ENCODE data around the gene MRPS34. TPM values are rescaled to one million over a fixed set of nuclear protein-coding genes. Genes with fewer than 3 reads are reported as not detected.

Gene MRPS34
- total and polyA plus RNA-seq, 4 donors, result 42.4 to 100 (median 58.7) TPM

- H3K9ac ChIP-seq (ENCODE audit: low read depth in 1 of 2, low read length in 2 of 2), result no peak overlapping the region
- H3K4me1 ChIP-seq (ENCODE audit: control insufficient read depth in 4 of 4, insufficient read depth in 4 of 4, low read length in 3 of 4), result no peaks in the 10 kb centered on the region
- H3K4me3 ChIP-seq (ENCODE audit: low read depth in 1 of 3, low read length in 3 of 3), result no peak overlapping the region
- TF ChIP-seq ATF3 (IDR thresholded peaks at IDR 0.05), result no peak
- TF ChIP-seq FOXA2 (IDR thresholded peaks at IDR 0.05), result no peak
- no peak for TF ChIP-seq JUND (IDR thresholded peaks at IDR 0.05)
- TF ChIP-seq EGR1 (IDR thresholded peaks at IDR 0.05; ENCODE audit: low read depth in 2 of 2), result no peak
- no peaks in the 10 kb centered on the region for H3K27me3 ChIP-seq (ENCODE audit: control insufficient read depth in 4 of 4, insufficient read depth in 4 of 4, low read length in 3 of 4)
- no peaks in the 10 kb centered on the region for H3K9me3 ChIP-seq (ENCODE audit: control insufficient read depth in 4 of 4, low read length in 3 of 4)
- 96% methylated on average over 21 of the region's 21 CpGs for WGBS
- peaks cover 5 to 41% (median 10%) of the 10 kb centered on the region in 4 donors for H3K36me3 ChIP-seq (ENCODE audit: control insufficient read depth in 4 of 4, insufficient read depth in 3 of 4, low read depth in 1 of 4, low read length in 3 of 4)
- no peak for DNase-seq (ENCODE audit: low spot score)
- no peak overlapping the region for H3K27ac ChIP-seq (ENCODE audit: low read depth in 1 of 2, low read length in 2 of 2)
Measured at GRCh38 chr16:1759511-1759910, 13.4 kb downstream of the MRPS34 start.

DNA sequence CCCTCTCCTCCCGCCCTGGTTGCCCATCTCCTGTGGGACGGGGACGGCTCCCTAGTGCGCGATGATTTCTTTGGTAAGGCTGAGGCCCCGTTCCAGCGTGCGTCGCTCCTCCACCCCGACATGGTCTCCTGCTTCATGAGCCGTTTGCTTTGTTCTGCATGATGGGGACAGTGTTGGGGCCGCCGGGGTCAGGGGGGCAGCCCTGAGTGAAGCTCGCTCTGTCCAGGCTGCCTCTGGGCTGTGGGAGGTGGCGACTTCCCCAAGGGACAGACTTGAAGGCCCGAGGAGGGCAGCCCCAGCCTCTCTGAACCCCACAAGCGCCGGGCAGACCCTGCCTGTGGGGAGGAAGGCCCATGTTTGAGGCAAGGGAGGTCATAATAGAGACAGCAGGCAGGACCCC, 14.0 kb downstream of the MRPS34 start:
- 94% methylated on average over 18 of the region's 18 CpGs for WGBS
- DNase-seq (ENCODE audit: low spot score), result no peak
- H3K9ac ChIP-seq (ENCODE audit: low read depth in 1 of 2, low read length in 2 of 2), result no peak overlapping the region

DNA sequence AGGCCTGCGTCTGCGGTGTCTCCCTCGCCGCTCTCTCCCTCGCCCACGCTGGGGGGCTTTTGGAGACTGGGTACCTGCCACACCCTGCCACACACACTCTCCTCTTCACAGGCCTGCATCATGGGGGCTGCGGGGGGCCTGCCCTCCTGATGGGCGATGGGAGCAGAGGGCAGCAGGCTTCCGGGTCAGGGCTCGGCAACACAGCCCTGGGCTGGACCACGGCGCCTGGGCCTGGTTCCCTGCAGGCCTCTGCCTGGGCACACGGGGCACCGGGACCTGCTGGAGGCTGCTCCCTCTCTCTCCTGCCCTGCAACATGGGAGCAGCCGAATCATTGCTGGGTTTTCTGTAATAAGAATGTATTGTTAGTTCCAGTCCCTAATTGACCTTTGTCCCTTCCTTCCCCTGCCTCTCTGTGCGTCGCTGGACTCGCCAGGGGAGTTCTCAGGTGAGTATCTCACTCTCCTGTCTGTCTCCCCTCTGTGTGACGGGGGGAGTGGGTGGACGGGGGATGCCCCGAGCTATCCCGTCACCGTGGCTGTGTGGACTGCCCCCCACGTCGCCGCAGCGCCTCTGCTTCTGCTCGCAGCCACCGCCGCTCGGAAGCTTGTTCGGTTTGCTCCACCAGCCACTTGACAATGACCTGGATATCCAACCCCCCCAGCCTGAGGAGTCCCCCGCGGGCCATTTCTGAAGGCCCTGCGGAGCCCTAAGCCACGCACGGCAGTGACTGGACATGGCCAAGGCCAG, 15.0 kb downstream of the MRPS34 start:
- Histone ChIP-seq H3K27ac (ENCODE audit: low read depth in 1 of 2, low read length in 2 of 2) (no peak overlapping the region), H3K9ac (ENCODE audit: low read depth in 1 of 2, low read length in 2 of 2) (no peak overlapping the region), H3K4me3 (ENCODE audit: low read depth in 1 of 3, low read length in 3 of 3) (no peak overlapping the region), H3K36me3 (ENCODE audit: control insufficient read depth in 4 of 4, insufficient read depth in 3 of 4, low read depth in 1 of 4, low read length in 3 of 4) (peaks cover 5 to 39% (median 11%) of the 10 kb centered on the region in 4 donors), H3K4me1 (ENCODE audit: control insufficient read depth in 4 of 4, insufficient read depth in 4 of 4, low read length in 3 of 4) (no peaks in the 10 kb centered on the region), H3K27me3 (ENCODE audit: control insufficient read depth in 4 of 4, insufficient read depth in 4 of 4, low read length in 3 of 4) (no peaks in the 10 kb centered on the region), H3K9me3 (ENCODE audit: control insufficient read depth in 4 of 4, low read length in 3 of 4) (no peaks in the 10 kb centered on the region)
- DNase-seq (ENCODE audit: low spot score), result no peak
- TF ChIP-seq FOXA1 (IDR thresholded peaks at IDR 0.05) (no peak), HNF4A (conservative IDR thresholded peaks at IDR 0.05) (no peak), MAX (IDR thresholded peaks at IDR 0.05) (no peak), TAF1 (conservative IDR thresholded peaks at IDR 0.05) (no peak), RAD21 (IDR thresholded peaks at IDR 0.05) (no peak), NR2F2 (IDR thresholded peaks at IDR 0.05) (no peak), RXRA (IDR thresholded peaks at IDR 0.05) (no peak), EGR1 (IDR thresholded peaks at IDR 0.05; ENCODE audit: low read depth in 2 of 2) (no peak)
- TF ChIP-seq, protein P1, sequence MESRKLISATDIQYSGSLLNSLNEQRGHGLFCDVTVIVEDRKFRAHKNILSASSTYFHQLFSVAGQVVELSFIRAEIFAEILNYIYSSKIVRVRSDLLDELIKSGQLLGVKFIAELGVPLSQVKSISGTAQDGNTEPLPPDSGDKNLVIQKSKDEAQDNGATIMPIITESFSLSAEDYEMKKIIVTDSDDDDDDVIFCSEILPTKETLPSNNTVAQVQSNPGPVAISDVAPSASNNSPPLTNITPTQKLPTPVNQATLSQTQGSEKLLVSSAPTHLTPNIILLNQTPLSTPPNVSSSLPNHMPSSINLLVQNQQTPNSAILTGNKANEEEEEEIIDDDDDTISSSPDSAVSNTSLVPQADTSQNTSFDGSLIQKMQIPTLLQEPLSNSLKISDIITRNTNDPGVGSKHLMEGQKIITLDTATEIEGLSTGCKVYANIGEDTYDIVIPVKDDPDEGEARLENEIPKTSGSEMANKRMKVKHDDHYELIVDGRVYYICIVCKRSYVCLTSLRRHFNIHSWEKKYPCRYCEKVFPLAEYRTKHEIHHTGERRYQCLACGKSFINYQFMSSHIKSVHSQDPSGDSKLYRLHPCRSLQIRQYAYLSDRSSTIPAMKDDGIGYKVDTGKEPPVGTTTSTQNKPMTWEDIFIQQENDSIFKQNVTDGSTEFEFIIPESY (IDR thresholded peaks at IDR 0.05), result no peak
- TF ChIP-seq, protein P2, sequence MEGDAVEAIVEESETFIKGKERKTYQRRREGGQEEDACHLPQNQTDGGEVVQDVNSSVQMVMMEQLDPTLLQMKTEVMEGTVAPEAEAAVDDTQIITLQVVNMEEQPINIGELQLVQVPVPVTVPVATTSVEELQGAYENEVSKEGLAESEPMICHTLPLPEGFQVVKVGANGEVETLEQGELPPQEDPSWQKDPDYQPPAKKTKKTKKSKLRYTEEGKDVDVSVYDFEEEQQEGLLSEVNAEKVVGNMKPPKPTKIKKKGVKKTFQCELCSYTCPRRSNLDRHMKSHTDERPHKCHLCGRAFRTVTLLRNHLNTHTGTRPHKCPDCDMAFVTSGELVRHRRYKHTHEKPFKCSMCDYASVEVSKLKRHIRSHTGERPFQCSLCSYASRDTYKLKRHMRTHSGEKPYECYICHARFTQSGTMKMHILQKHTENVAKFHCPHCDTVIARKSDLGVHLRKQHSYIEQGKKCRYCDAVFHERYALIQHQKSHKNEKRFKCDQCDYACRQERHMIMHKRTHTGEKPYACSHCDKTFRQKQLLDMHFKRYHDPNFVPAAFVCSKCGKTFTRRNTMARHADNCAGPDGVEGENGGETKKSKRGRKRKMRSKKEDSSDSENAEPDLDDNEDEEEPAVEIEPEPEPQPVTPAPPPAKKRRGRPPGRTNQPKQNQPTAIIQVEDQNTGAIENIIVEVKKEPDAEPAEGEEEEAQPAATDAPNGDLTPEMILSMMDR (IDR thresholded peaks at IDR 0.05; ENCODE audit: low read depth, low read length, missing input control), result no peak
- WGBS, result 89% methylated on average over 37 of the region's 37 CpGs

More for the DNA sequence above, 14.0 kb downstream of the MRPS34 start:
- H3K36me3 ChIP-seq (ENCODE audit: control insufficient read depth in 4 of 4, insufficient read depth in 3 of 4, low read depth in 1 of 4, low read length in 3 of 4), result peaks cover 5 to 41% (median 10%) of the 10 kb centered on the region in 4 donors
- no peaks in the 10 kb centered on the region for H3K9me3 ChIP-seq (ENCODE audit: control insufficient read depth in 4 of 4, low read length in 3 of 4)
- H3K27ac ChIP-seq (ENCODE audit: low read depth in 1 of 2, low read length in 2 of 2), result no peak overlapping the region
- H3K27me3 ChIP-seq (ENCODE audit: control insufficient read depth in 4 of 4, insufficient read depth in 4 of 4, low read length in 3 of 4), result no peaks in the 10 kb centered on the region
- H3K4me3 ChIP-seq (ENCODE audit: low read depth in 1 of 3, low read length in 3 of 3), result no peak overlapping the region
- no peak for TF ChIP-seq YY1 (IDR thresholded peaks at IDR 0.05)
- no peak for TF ChIP-seq RAD21 (IDR thresholded peaks at IDR 0.05)
- no peak for TF ChIP-seq SP1 (IDR thresholded peaks at IDR 0.05)
- no peak for TF ChIP-seq EGR1 (IDR thresholded peaks at IDR 0.05; ENCODE audit: low read depth in 2 of 2)
- no peak for TF ChIP-seq FOXA1 (IDR thresholded peaks at IDR 0.05)
- TF ChIP-seq HNF4A (conservative IDR thresholded peaks at IDR 0.05), result no peak
- no peak for TF ChIP-seq MAX (IDR thresholded peaks at IDR 0.05)
- H3K4me1 ChIP-seq (ENCODE audit: control insufficient read depth in 4 of 4, insufficient read depth in 4 of 4, low read length in 3 of 4), result no peaks in the 10 kb centered on the region

Data from liver (tissue), 9 donors.